ENCODE data around the gene DEFB125. TPM values are rescaled to one million over a fixed set of nuclear protein-coding genes. Genes with fewer than 3 reads are reported as not detected.
"Not testable (repeated sequence)": the region's sequence is repeated elsewhere in the genome, so short reads cannot be mapped to it uniquely, and the experiment has no call there.

The DEFB125 gene
- total RNA-seq, 1 donor from 2014 or later: not detected

DNA sequence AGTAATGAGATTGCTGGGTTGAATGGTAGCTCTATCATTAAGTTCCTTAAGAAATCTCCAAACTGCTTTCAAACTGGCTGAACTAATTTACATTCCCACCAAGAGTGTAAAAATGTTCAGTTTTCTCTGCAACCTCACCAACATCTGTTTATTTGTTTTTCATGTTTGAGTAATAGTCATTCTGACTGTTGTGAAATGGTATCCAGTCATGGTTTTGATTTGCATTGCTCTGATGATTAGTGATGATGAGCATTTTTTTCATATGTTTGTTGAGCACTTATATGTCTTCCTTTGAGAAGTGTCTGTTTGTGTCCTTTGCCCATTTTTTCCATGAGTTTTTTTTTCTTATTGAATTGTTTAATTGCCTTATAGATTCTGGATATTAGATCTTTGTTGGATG is 24.9 kb downstream of the DEFB125 start:
- intact Hi-C loops (cut with micrococcal nuclease): no loop called here
- H3K9me3 ChIP-seq (replicated peaks): peaks cover 8% of the 10 kb centered on the region
- H3K27me3 ChIP-seq (ENCODE audit: low read depth): peaks cover 14% of the 10 kb centered on the region
- no peak overlapping the region for H3K27ac ChIP-seq (replicated peaks)
- no peaks in the 10 kb centered on the region for H3K4me1 ChIP-seq
- H3K4me3 ChIP-seq: no peak overlapping the region
- DNase-seq: no peak
- H3K36me3 ChIP-seq: no peaks in the 10 kb centered on the region
- TF ChIP-seq, protein P1, sequence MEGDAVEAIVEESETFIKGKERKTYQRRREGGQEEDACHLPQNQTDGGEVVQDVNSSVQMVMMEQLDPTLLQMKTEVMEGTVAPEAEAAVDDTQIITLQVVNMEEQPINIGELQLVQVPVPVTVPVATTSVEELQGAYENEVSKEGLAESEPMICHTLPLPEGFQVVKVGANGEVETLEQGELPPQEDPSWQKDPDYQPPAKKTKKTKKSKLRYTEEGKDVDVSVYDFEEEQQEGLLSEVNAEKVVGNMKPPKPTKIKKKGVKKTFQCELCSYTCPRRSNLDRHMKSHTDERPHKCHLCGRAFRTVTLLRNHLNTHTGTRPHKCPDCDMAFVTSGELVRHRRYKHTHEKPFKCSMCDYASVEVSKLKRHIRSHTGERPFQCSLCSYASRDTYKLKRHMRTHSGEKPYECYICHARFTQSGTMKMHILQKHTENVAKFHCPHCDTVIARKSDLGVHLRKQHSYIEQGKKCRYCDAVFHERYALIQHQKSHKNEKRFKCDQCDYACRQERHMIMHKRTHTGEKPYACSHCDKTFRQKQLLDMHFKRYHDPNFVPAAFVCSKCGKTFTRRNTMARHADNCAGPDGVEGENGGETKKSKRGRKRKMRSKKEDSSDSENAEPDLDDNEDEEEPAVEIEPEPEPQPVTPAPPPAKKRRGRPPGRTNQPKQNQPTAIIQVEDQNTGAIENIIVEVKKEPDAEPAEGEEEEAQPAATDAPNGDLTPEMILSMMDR (IDR thresholded peaks at IDR 0.05; ENCODE audit: borderline replicate concordance): no peak

DNA sequence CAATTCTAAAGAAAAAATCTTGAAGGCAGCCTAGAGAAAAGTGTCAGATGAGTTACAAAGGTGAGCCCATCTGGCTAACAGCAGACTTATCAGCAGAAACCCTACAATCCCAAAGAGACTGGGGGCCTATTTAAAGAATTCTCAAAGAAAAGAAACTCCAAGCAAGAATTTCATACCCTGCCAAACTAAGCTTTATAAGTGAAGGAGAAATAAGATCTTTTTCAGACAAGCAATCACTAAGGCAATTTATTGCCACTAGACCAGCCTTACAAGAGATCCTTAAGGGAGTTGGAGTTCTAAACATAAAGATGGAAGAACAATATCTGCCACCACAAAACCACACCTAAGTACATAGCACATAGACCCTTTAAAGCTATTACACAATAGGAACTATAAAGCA is 30.0 kb downstream of the DEFB125 start:
- Histone ChIP-seq H3K4me1 (no peaks in the 10 kb centered on the region), H3K9me3 (replicated peaks) (peaks cover 19% of the 10 kb centered on the region), H3K4me3 (no peak overlapping the region), H3K36me3 (no peaks in the 10 kb centered on the region), H3K27me3 (ENCODE audit: low read depth) (peaks cover 37% of the 10 kb centered on the region), H3K27ac (replicated peaks) (no peak overlapping the region)
- no peak for DNase-seq
- intact Hi-C loops (cut with micrococcal nuclease): no loop called here
- TF ChIP-seq, protein P1 (IDR thresholded peaks at IDR 0.05; ENCODE audit: borderline replicate concordance): no peak

DNA sequence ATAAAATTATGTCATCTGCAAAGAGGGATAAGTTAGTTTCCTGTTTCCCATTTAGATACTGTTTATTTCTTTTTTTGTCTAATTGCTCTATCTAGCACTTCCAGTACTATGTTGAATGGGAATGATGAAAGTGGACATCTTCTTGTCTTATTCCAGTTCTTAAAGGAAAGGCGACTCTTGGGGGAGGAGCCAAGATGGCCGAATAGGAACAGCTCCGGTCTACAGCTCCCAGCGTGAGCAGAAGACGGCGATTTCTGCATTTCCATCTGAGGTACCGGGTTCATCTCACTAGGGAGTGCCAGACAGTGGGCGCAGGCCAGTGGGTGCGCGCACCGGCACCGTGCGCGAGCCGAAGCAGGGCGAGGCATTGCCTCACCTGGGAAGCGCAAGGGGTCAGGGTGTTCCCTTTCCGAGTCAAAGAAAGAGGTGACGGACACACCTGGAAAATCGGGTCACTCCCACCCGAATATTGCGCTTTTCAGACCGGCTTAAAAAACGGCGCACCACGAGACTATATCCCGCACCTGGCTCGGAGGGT is 42.4 kb downstream of the DEFB125 start:
- intact Hi-C loops (cut with micrococcal nuclease); DNase-seq; H3K27ac ChIP-seq (replicated peaks): not testable (repeated sequence)

DNA sequence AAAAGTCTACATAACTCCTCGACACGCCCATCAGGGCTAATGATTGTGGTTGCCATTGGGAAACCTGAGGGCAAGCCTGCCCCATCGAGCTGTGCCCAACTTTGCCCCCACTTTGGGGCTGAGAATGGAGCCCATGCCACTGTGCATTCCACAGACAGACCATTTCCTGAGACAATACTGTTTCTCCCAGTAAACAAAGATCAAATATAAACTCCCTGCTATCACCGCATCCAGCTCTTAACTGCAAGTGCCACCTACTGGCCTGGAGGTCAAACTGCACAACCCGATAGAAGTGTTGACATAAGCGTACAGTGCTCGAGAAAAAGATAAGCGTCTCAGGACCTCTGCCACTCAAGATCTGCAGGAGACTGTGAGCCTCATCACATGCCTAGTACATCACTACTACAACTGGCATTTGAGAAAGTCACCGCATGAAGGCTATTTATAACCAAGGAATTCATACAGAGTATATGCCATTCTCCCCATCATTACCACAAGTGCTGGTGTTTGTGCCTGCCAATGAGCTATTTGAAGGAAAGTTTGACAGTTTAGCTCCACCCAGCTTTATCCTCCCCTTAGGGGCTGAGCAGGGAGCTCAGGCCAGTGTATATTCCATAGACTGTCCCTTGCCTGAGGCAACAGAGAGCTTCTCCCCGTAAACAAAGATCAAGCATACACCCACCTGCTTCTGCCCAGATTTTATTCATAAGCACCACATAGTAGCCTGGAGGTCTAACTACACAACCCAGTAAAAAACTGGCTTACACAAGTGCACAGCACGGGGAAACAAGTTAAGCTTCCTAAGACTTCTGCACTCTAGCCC is 50.4 kb downstream of the DEFB125 start:
- TF ChIP-seq, protein P1 (IDR thresholded peaks at IDR 0.05; ENCODE audit: borderline replicate concordance): peak; percentile 7
- H3K27ac ChIP-seq (replicated peaks): no peak overlapping the region
- peaks cover 6% of the 10 kb centered on the region for H3K9me3 ChIP-seq (replicated peaks)
- H3K4me3 ChIP-seq: no peak overlapping the region
- H3K27me3 ChIP-seq (ENCODE audit: low read depth): peaks cover 38% of the 10 kb centered on the region
- intact Hi-C loops (cut with micrococcal nuclease): no loop called here
- H3K36me3 ChIP-seq: no peaks in the 10 kb centered on the region
- H3K4me1 ChIP-seq: no peaks in the 10 kb centered on the region
- DNase-seq: no peak

More for the DNA sequence above, 42.4 kb downstream of the DEFB125 start:
- not testable (repeated sequence) for H3K36me3 ChIP-seq; H3K4me1 ChIP-seq; H3K9me3 ChIP-seq (replicated peaks); H3K4me3 ChIP-seq
- H3K27me3 ChIP-seq (ENCODE audit: low read depth): peaks cover 11% of the 10 kb centered on the region

DNA sequence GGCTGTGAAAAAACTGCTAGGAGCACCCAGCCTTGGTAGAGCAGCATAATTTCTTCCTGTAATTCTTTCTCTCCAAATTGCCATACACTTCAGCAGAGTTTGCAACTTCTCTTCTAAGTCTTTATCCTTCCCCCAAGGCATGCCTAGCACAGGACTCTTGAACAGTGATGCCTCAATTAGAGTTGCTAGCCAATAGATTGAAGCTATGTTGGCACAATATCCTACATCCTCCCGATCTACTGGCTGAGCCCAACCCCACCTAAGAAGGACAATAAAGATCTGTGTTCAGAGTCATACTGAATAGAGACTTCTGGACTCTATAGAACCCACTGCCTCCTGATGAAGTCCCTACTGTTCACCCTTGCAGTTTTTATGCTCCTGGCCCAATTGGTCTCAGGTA is 54.8 kb downstream of the DEFB125 start, which contains the start of gene DEFB126:
TSS of gene DEFB126 (plus strand) at position 301 of the 400 bp plus-strand sequence. CDS start at position 340, 39 bp downstream.
- peaks cover 66% of the 10 kb centered on the region for H3K27me3 ChIP-seq (ENCODE audit: low read depth)
- no peak within 1 kb of the TSS for H3K27ac ChIP-seq (replicated peaks)
- no peaks in the 10 kb centered on the region for H3K36me3 ChIP-seq
- no peak for DNase-seq
- intact Hi-C loops (cut with micrococcal nuclease): no loop called here
- no peak within 1 kb of the TSS for H3K4me3 ChIP-seq
- TF ChIP-seq, protein P1 (IDR thresholded peaks at IDR 0.05; ENCODE audit: borderline replicate concordance): no peak
- no peaks in the 10 kb centered on the region for H3K9me3 ChIP-seq (replicated peaks)
- no peaks in the 10 kb centered on the region for H3K4me1 ChIP-seq

GRCh38 chr20:145877-146276 is 58.4 kb downstream of the DEFB125 start:
- intact Hi-C loops (cut with micrococcal nuclease): no loop called here
- Histone ChIP-seq H3K4me3 (no peak overlapping the region), H3K36me3 (no peaks in the 10 kb centered on the region), H3K27ac (replicated peaks) (no peak overlapping the region), H3K4me1 (no peaks in the 10 kb centered on the region), H3K27me3 (ENCODE audit: low read depth) (peaks cover 69% of the 10 kb centered on the region), H3K9me3 (replicated peaks) (no peaks in the 10 kb centered on the region)
- no peak for DNase-seq
- TF ChIP-seq, protein P1 (IDR thresholded peaks at IDR 0.05; ENCODE audit: borderline replicate concordance): no peak
